ENCODE data around the gene UBALD2. TPM values are rescaled to one million over a fixed set of nuclear protein-coding genes. Genes with fewer than 3 reads are reported as not detected.
"Not testable (repeated sequence)": the region's sequence is repeated elsewhere in the genome, so short reads cannot be mapped to it uniquely, and the experiment has no call there.

The UBALD2 gene
- total RNA-seq, 4 donors from 2014 or later = 24.8 to 42.7 (median 35.6) TPM

GRCh38 chr17:76263896-76264295, 1.3 kb upstream of the UBALD2 start:
- no peaks in the 10 kb centered on the region for H3K9me3 ChIP-seq
- 94% methylated on average over 5 of the region's 5 CpGs for WGBS
- peak overlapping the region; percentile 78 for H3K27ac ChIP-seq
- peaks cover 79% of the 10 kb centered on the region for H3K4me1 ChIP-seq
- H3K27me3 ChIP-seq = no peaks in the 10 kb centered on the region
- TF ChIP-seq POLR2A (IDR thresholded peaks at IDR 0.05) = no peak
- peaks cover under 1% of the 10 kb centered on the region for H3K36me3 ChIP-seq
- H3K4me3 ChIP-seq = no peak overlapping the region
- no peak for DNase-seq (ENCODE audit: low spot score in 2 of 2)

DNA sequence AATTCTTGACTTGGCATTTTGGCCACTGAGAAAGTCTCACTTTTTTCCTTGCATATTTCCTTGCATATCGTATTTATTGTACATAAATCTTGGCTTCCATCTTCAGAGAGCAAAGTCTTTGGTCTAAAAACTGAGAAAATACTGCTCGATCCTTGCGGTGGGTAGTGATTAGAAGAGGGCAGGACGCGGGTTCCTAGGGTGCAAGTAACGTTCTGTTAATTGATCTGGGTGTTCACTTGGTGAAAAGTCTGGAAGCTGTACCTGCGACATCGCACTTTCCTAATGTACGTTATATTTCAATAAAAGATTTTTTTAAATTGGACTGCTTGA, 758 bp upstream of the UBALD2 start:
- TF ChIP-seq POLR2AphosphoS5 (IDR thresholded peaks at IDR 0.05) (no peak), POLR2A (IDR thresholded peaks at IDR 0.05) (no peak)
- Histone ChIP-seq H3K9me3 (no peaks in the 10 kb centered on the region), H3K27ac (peak overlapping the region; percentile 78), H3K27me3 (no peaks in the 10 kb centered on the region), H3K4me3 (peak overlapping the region; percentile 13), H3K36me3 (peaks cover 4% of the 10 kb centered on the region), H3K4me1 (peaks cover 79% of the 10 kb centered on the region)
- 22% methylated on average over 9 of the region's 9 CpGs for WGBS
- DNase-seq (ENCODE audit: low spot score in 2 of 2) = no peak

DNA sequence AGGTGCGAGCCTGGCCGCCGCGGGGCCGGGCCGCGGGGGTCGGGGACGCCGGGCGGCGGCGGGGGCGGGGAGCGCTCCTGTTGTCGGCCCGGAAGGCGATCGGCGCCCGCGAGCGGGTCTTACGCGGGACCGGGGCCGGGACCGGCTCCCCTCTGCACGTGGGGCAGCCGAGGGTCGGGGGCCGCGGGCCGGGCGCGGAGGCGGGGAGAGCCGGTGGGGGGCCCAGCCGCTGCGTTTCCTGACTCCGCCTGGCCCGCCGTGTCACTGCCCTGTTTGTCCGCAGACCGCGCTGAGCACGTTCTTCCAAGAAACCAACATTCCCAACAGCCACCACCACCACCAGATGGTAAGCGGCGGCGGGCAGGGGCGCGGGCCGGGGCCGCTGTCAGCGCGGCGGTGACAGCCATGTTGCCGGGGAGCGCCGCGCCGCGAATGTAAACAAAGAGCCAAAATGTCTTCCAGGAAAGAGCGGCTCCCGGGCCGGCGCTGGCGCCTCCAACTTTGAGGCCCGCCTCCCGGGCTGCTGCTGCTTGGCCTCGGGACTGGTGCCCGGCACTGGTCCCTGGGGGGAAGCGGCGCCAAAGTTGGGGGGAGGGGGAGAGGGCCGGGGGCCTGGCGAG, 586 bp downstream of the UBALD2 start:
- DNase-seq (ENCODE audit: low spot score in 2 of 2) = peak in 1 of 2 donors; percentile 81
- Histone ChIP-seq H3K27me3 (no peaks in the 10 kb centered on the region), H3K4me3 (peak overlapping the region; percentile 88), H3K9me3 (no peaks in the 10 kb centered on the region), H3K4me1 (peaks cover 73% of the 10 kb centered on the region), H3K27ac (peak overlapping the region; percentile 98), H3K36me3 (peaks cover 11% of the 10 kb centered on the region)
- WGBS = no CpG with 5 or more reads among the region's 76 CpGs
- TF ChIP-seq POLR2AphosphoS5 (IDR thresholded peaks at IDR 0.05) = peak in 1 of 3 donors; percentile 27
- TF ChIP-seq EP300 (IDR thresholded peaks at IDR 0.05) = no peak

DNA sequence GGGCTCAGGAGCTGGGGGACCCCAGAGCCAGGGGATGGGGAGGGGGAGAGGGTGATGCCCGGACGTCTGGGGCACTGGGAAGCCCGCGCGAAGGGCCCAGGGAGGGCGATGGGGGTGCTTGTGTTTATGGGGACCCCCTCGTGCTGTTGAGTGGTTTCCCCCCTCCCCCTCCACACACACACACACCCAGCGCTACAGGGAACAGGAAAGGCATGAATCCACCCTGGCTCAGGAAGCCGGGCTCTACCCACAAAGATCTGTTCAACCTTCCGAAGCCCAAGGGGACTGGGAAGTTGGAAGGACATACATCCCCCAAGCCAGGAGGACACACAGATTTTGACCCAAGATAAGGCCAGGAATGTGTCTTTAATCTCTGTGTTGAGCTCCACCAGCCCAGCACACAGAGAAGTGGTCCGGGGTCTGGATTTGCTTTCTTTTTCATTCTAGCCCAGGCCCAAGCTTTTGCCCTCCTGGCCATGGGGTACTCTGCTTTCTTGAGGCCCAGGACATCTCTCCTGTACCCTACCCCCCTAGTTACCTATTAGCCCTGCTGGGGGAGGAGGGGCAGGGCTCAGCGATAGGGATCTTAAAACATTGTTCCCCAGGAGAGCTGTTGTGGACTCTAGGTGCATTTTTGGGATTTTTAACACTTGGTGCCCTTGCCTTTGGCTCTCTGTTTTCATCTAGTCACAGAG, 1.2 kb downstream of the UBALD2 start:
- Histone ChIP-seq H3K27ac (peak overlapping the region; percentile 98), H3K4me3 (peak overlapping the region; percentile 88), H3K36me3 (peaks cover 15% of the 10 kb centered on the region), H3K9me3 (no peaks in the 10 kb centered on the region), H3K4me1 (peaks cover 79% of the 10 kb centered on the region), H3K27me3 (no peaks in the 10 kb centered on the region)
- 6% methylated on average over 9 of the region's 12 CpGs for WGBS
- no peak for DNase-seq (ENCODE audit: low spot score in 2 of 2)
- TF ChIP-seq EP300 (IDR thresholded peaks at IDR 0.05) (no peak), POLR2AphosphoS5 (IDR thresholded peaks at IDR 0.05) (no peak), POLR2A (IDR thresholded peaks at IDR 0.05) (no peak)
- TF ChIP-seq, protein P1, sequence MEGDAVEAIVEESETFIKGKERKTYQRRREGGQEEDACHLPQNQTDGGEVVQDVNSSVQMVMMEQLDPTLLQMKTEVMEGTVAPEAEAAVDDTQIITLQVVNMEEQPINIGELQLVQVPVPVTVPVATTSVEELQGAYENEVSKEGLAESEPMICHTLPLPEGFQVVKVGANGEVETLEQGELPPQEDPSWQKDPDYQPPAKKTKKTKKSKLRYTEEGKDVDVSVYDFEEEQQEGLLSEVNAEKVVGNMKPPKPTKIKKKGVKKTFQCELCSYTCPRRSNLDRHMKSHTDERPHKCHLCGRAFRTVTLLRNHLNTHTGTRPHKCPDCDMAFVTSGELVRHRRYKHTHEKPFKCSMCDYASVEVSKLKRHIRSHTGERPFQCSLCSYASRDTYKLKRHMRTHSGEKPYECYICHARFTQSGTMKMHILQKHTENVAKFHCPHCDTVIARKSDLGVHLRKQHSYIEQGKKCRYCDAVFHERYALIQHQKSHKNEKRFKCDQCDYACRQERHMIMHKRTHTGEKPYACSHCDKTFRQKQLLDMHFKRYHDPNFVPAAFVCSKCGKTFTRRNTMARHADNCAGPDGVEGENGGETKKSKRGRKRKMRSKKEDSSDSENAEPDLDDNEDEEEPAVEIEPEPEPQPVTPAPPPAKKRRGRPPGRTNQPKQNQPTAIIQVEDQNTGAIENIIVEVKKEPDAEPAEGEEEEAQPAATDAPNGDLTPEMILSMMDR (IDR thresholded peaks at IDR 0.05) = no peak

- Histone ChIP-seq H3K4me1 (peaks cover 80% of the 10 kb centered on the region), H3K9me3 (no peaks in the 10 kb centered on the region), H3K36me3 (peaks cover 15% of the 10 kb centered on the region), H3K27ac (peak overlapping the region; percentile 98), H3K27me3 (no peaks in the 10 kb centered on the region), H3K4me3 (peak overlapping the region; percentile 88)
- 62% methylated on average over 4 of the region's 4 CpGs for WGBS
- no peak for DNase-seq (ENCODE audit: low spot score in 2 of 2)
- TF ChIP-seq EP300 (IDR thresholded peaks at IDR 0.05) = no peak
Measured at GRCh38 chr17:76267051-76267576, 2.0 kb downstream of the UBALD2 start.

GRCh38 chr17:76267581-76268001, 2.4 kb downstream of the UBALD2 start:
- H3K9me3 ChIP-seq; H3K27me3 ChIP-seq; DNase-seq (ENCODE audit: low spot score in 2 of 2): not testable (repeated sequence)
- Histone ChIP-seq H3K27ac (peak overlapping the region; percentile 56), H3K36me3 (peaks cover 15% of the 10 kb centered on the region), H3K4me3 (peak overlapping the region; percentile 88), H3K4me1 (peaks cover 80% of the 10 kb centered on the region)
- 83% methylated on average over 13 of the region's 13 CpGs for WGBS

- H3K36me3 ChIP-seq = peaks cover 15% of the 10 kb centered on the region
- no peaks in the 10 kb centered on the region for H3K9me3 ChIP-seq
- peaks cover 80% of the 10 kb centered on the region for H3K4me1 ChIP-seq
- peak in 1 of 3 donors; percentile 84 for TF ChIP-seq POLR2AphosphoS5 (IDR thresholded peaks at IDR 0.05)
- TF ChIP-seq, protein P1 (IDR thresholded peaks at IDR 0.05) = no peak
- WGBS = 13% methylated on average over 9 of the region's 9 CpGs
- no peaks in the 10 kb centered on the region for H3K27me3 ChIP-seq
- DNase-seq (ENCODE audit: low spot score in 2 of 2) = peak; percentile 93
- peak overlapping the region; percentile 56 for H3K27ac ChIP-seq
- peak overlapping the region; percentile 88 for H3K4me3 ChIP-seq
Measured at GRCh38 chr17:76268015-76268749, 3.0 kb downstream of the UBALD2 start.
